Brain microvascular endothelial cell (primary cell): ENCODE measurements around the gene DAZAP1.

ENCODE experiments used
- DNase-seq: peaks from one replicate; pipeline ENCODE4 v3.0.0-alpha.2; 2020
- H3K27ac ChIP-seq: fragments of 250-450 bp; sonication (Bioruptor Pico); 2 replicates; pipeline ENCODE4 v1.5.1; 2020; ENCODE audit warnings: mild to moderate bottlenecking, moderate library complexity
- H3K27me3 ChIP-seq: fragments of 250-450 bp; sonication (Bioruptor Pico); replicated peaks from 2 replicates; pipeline ENCODE4 v1.5.1; 2020; ENCODE audit warnings: mild to moderate bottlenecking
- H3K36me3 ChIP-seq: fragments of 250-450 bp; sonication (Bioruptor Pico); replicated peaks from 2 replicates; pipeline ENCODE4 v1.5.1; 2020; ENCODE audit warnings: mild to moderate bottlenecking
- H3K4me3 ChIP-seq: 2 replicates; pipeline ENCODE4 v1.5.1; 2011; ENCODE audit warnings: low read depth, mild to moderate bottlenecking, control low read depth, low read length, moderate library complexity
- CTCF ChIP-seq: IDR thresholded peaks from 2 replicates; pipeline ENCODE4 v1.5.1; 2011; ENCODE audit warnings: low read depth, mild to moderate bottlenecking, moderate library complexity, low read length, control low read depth, inconsistent platforms; ENCODE audit errors: missing control alignments
- in situ Hi-C: cut with HindIII; loops from 2 replicates; pipeline ENCODE4 v1.10.0; 2017; ENCODE audit warnings: low sequenced_read_pairs, low pct_ligation_motif_present

The DAZAP1 gene

GRCh38 chr19:1399745-1400144 lies 7.6 kb upstream of the DAZAP1 start:
- H3K4me3 ChIP-seq, result no peak overlapping the region
- no peak for TF ChIP-seq CTCF
- DNase-seq, result no peak
- no peaks in the 10 kb centered on the region for H3K27me3 ChIP-seq
- H3K27ac ChIP-seq, result no peak overlapping the region
- in situ Hi-C loops, result no loop called here
- no peaks in the 10 kb centered on the region for H3K36me3 ChIP-seq

- H3K36me3 ChIP-seq, result no peaks in the 10 kb centered on the region
- peak overlapping the region; percentile 53 for H3K4me3 ChIP-seq
- no peaks in the 10 kb centered on the region for H3K27me3 ChIP-seq
- in situ Hi-C loops, result no loop called here
- no peak overlapping the region for H3K27ac ChIP-seq
- no peak for TF ChIP-seq CTCF
- no peak for DNase-seq
These were observed 6.9 kb upstream of the DAZAP1 start for GRCh38 chr19:1400281-1401137.

GRCh38 chr19:1401138-1401888 lies 6.1 kb upstream of the DAZAP1 start, which contains the start of gene GAMT:
Gene GAMT, minus strand, starts transcription at chr19:1401542. Its CDS starts 66 bp downstream, at chr19:1401476.
- DNase-seq, result no peak
- in situ Hi-C loops, result no loop called here
- no peak within 1 kb of the TSS for H3K27ac ChIP-seq
- H3K36me3 ChIP-seq, result no peaks in the 10 kb centered on the region
- TF ChIP-seq CTCF, result peak; percentile 14
- H3K4me3 ChIP-seq, result peak within 1 kb of the TSS; percentile 53
- no peaks in the 10 kb centered on the region for H3K27me3 ChIP-seq

GRCh38 chr19:1401889-1402217 lies 5.5 kb upstream of the DAZAP1 start:
- Histone ChIP-seq H3K4me3 (peak overlapping the region; percentile 53), H3K27ac (no peak overlapping the region), H3K27me3 (no peaks in the 10 kb centered on the region), H3K36me3 (no peaks in the 10 kb centered on the region)
- DNase-seq, result no peak
- no peak for TF ChIP-seq CTCF
- in situ Hi-C loops, result no loop called here

GRCh38 chr19:1402411-1403070 lies 4.8 kb upstream of the DAZAP1 start:
- Histone ChIP-seq H3K36me3 (no peaks in the 10 kb centered on the region), H3K27me3 (no peaks in the 10 kb centered on the region), H3K4me3 (no peak overlapping the region), H3K27ac (no peak overlapping the region)
- no peak for DNase-seq
- no peak for TF ChIP-seq CTCF
- in situ Hi-C loops, result no loop called here
